Endothelial cell of umbilical vein (primary cell): ENCODE measurements around the gene PRSS37.

Experiments used
- CTCF ChIP-seq, 2 donors: IDR thresholded peaks; 1 replicate in 1 of 2; 2 replicates in 1 of 2; pipeline ENCODE4 v1.5.1; 2011; ENCODE audit warnings: low read length in 2 of 2, mild to moderate bottlenecking in 2 of 2, moderate library complexity in 2 of 2, control low read depth in 1 of 2, inconsistent platforms in 1 of 2, low read depth in 1 of 2; ENCODE audit not compliant: insufficient read depth in 1 of 2; ENCODE audit errors: extremely low read depth in 1 of 2
- EZH2 ChIP-seq: IDR thresholded peaks from 2 replicates; pipeline ENCODE4 v1.6.1; 2012; ENCODE audit warnings: borderline replicate concordance, low read depth, mild to moderate bottlenecking, moderate library complexity, low read length, inconsistent platforms; ENCODE audit not compliant: severe bottlenecking
- FOS ChIP-seq: IDR thresholded peaks from 2 replicates; pipeline ENCODE4 v1.6.1; 2011; ENCODE audit warnings: mild to moderate bottlenecking, low read length, moderate library complexity, borderline replicate concordance; ENCODE audit not compliant: insufficient read depth
- GATA2 ChIP-seq: IDR thresholded peaks from 2 replicates; pipeline ENCODE4 v1.7.0; 2011; ENCODE audit warnings: low read depth, mild to moderate bottlenecking, moderate library complexity, mixed read lengths, low read length; ENCODE audit not compliant: insufficient read length, insufficient read depth
- MAX ChIP-seq: IDR thresholded peaks from 2 replicates; pipeline ENCODE4 v1.6.1; 2011; ENCODE audit not compliant: insufficient read depth, insufficient read length
- MYC ChIP-seq: IDR thresholded peaks from one replicate; pipeline ENCODE4 v1.6.1; 2011; ENCODE audit warnings: mild to moderate bottlenecking, low read depth, low read length
- POLR2A ChIP-seq: IDR thresholded peaks from 2 replicates; pipeline ENCODE4 v1.6.1; 2012; ENCODE audit warnings: low read depth, mild to moderate bottlenecking, control low read depth, low read length
- POLR2AphosphoS5 ChIP-seq: IDR thresholded peaks from 2 replicates; pipeline ENCODE4 v1.6.1; 2012; ENCODE audit warnings: low read depth, mild to moderate bottlenecking, control low read depth, low read length, moderate library complexity; ENCODE audit not compliant: insufficient read depth

- no peak for TF ChIP-seq MAX
- TF ChIP-seq FOS: no peak
- TF ChIP-seq GATA2: no peak
- no peak for TF ChIP-seq CTCF (IDR thresholded peaks at IDR 0.05; ENCODE audit: extremely low read depth in 1 of 2, insufficient read depth in 1 of 2, low read depth in 1 of 2, low read length in 2 of 2)
- TF ChIP-seq POLR2A: no peak
- no peak for TF ChIP-seq MYC
- TF ChIP-seq POLR2AphosphoS5: no peak
- TF ChIP-seq EZH2: no peak
Observed at GRCh38 chr7:141839256-141839655, 2.0 kb downstream of the PRSS37 start.
